Measurements from ENCODE around the gene LPCAT3.

The LPCAT3 gene

DNA sequence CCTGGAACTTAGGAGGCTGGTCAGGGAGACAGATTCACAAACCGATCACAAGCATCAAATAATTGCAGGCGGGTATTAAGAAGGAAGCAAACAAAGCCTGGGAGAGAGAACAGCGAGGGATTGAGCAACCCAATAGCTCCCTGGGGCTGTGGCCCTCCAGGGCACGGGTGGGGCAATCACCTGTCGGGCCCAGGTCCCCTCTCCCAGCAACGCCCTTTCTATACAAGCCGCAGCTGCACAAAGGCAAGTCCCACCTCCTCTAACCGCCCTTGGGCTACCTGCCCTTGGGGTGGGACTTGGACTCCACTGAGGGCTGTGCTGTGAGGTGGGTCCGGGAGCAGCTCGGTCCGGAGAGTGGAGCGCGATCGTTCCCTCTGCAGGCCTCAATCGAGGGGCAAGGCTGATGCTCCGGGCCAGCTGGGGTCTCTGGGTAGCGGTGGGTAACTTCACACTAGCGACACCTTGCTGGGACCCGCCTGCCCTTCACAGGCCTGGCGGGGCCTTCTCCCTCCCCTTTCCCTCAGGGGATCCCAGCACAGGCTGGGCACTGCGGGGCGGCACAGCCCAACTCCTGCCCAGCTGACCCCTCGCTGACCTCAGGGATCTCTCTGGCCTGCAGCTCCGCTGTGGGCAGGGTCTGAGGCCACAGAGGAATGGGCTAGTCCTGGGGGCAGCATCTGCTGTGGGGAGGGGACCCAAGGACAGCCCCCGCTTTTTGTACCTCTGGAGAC, 55.8 kb downstream of the LPCAT3 start:
- DNase-seq: peak; percentile 82

DNA sequence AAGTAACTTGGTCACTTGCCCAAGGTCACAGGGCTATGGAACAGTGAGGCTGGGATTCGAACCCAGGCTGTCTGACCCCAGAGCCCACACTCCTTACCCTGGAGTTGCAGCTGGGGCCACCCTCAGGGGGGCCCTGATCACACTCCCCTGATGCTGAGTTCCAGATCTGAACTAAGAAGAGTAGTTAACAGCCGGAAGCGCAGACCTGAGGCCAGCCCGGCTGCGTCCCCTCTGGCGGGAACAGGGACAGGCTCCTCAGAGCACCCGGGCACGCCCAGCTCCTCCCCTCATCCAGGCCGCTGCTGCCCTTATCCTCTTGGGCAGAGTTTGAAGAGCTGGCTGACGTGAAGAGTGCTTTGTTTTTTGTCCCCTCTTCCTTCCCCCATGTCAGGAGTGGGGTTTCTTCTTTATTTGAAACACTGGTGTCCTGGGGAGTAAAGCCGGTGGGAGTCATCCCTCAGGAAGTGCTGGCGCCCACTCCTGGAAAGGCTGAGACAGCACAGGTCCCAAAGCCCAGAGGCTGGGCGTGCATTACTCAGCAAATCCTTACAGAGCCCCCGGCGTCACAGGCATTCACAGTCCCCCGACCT, 56.5 kb downstream of the LPCAT3 start:
- DNase-seq: peak; percentile 90

DNA sequence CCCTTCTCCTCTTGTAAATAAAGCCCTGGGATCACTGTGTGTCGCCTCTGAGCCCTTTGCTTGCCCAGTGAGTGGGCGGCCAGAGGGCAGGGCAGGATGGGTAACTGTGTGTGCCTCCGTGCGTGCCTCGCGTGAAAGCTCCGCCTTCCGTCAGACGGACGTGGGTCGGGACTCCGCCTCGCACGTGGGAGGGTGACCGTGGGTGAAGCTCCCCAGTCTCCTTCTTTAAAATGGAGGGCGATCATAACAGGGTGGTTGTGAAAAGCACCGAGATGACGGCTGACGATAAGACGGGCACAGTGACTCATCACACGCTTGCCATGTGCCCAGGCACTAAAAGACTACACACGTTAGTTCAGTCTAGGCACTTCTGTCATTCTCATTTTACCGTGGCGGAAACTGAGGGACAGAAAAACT, 57.0 kb downstream of the LPCAT3 start:
- DNase-seq: peak; percentile 96

DNA sequence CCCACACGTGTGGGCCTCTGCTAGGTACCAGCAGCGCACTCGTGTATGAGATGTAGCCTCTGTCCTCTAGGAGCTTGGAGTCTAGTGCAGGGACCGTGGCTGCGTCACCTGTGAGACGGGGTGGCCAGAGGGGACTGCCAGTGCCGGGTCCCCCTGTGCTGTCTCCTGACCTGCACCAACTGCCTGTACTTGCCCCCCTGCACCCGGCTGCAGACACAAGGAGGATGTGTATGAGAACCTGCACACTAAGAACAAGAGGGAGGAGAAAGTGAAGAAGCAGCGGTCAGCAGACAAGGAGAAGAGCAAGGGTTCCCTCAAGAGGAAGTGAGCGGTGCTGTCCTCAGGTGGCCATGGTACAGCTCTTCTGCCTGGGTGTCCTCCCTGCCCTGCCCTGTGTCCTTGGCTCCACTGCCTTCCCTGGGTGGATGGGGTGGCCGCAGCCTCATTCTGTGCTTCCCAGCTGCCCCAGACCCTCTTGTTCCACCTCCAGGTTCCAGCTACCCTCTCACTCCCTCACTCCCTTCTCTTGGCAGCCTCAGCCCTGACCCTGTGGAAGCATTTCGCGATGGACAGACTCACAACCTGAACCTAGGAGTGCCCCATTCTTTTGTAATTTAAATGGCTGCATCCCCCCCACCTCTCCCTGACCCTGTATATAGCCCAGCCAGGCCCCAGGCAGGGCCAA, 57.5 kb downstream of the LPCAT3 start:
- peak; percentile 74 for DNase-seq

DNA sequence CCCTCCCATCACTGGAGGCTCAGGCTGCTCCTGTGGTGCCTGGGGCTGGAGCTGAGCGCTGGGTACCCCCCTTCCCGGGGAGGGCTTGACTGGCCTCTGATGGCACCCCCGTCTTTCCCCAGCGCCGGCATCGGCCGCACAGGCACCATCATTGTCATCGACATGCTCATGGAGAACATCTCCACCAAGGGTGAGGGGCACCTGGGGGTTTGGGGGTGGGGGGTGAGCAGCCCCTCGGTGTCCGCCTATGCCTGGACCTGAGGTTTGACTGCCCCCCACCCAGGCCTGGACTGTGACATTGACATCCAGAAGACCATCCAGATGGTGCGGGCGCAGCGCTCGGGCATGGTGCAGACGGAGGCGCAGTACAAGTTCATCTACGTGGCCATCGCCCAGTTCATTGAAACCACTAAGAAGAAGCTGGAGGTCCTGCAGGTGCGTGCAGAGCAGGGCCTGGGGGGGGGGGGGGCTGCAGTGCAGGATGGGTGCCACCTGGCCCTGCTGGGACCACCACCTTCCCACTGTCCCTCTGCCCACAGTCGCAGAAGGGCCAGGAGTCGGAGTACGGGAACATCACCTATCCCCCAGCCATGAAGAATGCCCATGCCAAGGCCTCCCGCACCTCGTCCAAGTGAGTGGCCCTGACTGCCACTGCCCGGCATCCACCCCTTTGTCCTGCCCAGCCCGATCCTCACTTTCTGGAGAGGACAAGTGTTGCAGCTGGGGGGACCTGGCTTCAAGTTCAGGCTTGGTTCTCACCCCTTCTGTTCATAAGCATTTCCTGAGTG, 58.3 kb downstream of the LPCAT3 start:
- DNase-seq: no peak

DNA sequence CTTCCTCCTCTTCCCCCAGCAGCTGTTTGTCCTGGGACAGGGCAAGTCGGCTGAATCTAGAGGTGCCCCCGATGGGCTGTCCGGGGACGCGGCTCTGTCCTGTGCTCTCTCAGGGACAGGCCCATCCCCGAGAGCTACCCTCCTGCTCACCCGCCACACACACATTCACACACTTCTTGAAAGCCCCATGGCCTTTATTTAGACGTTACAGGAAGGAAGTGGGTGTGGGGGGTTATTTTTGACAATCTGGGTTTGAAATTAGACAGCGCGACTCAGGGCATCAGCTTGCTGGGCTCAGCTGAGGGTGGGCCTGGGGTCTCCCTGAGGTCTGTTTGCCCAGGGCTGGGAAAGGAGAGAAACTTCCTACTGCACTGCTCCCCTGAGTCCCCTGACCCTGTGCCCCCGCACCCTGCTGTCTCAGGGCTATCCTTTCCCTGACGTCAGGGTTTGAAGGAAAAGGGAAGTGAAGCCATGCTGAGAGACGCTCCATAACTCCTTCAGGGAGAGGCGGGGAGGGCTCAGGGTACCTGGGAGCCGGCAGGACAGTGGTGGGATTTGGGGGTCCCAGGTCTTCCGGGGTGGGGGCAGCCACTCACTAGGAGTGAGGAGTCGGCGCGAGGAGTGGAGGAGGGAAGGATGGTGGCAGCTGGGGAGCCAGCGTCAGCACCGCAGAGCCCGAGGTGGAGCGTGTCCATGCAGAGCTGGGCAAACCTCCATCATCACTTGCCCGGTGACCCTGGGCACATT, 59.0 kb downstream of the LPCAT3 start:
- DNase-seq: peak; percentile 87

DNA sequence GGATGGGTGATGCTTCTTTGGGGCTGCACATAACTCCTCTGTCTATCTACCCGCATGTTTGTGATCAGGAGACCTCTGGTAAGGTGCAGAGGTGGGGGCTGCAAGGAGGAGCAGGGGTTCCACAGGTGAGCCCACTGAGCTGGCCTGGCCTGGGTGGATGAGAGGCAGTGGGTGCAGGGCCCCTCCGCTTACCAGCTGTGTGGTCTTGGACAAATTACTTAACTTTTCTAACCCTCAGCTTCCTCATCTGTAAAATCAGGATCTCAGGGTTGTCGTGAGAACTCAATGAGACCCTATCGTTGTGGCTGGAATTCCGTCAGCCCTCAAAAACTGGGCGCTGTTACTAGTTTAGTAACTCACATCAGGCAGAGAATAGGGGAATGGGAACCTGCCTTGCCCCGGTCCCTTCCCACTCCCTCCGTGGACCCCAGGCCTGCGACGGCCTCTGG, 59.6 kb downstream of the LPCAT3 start:
- DNase-seq: peak; percentile 74

DNA sequence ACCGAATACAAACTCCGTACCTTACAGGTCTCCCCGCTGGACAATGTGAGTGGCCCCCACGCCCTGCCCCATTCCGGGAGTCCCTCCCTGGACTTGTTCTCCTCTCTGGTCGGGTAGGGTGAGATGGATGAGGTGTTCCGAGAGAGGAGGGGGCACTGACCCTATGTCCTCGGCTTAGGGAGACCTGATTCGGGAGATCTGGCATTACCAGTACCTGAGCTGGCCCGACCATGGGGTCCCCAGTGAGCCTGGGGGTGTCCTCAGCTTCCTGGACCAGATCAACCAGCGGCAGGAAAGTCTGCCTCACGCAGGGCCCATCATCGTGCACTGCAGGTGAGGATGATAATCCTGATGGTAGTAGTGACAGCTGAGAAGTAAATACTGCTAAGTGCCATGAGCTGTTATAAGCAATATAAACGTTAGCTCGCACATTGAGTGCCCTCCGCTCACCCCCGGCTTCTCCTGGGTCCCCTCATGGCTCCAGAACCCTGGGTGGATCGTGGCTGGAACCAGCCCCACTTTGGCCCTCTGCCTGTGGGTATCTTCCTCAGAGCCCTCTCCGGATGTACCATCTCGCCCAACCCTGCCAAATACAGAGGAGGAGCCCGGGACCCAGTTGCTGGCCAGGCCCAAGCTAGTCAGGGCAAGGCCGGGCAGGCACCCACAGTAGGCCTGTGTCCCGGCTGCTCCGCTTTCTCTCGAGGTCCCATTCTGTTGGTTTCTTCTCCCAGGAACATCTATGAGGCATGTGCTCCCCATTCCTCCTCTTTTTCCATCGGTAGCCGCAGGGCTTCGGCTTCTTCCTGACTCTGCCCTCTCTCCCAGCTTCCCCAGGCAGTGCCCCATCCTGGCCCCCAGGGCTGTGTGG, 60.3 kb downstream of the LPCAT3 start:
- DNase-seq: peak; percentile 75

DNA sequence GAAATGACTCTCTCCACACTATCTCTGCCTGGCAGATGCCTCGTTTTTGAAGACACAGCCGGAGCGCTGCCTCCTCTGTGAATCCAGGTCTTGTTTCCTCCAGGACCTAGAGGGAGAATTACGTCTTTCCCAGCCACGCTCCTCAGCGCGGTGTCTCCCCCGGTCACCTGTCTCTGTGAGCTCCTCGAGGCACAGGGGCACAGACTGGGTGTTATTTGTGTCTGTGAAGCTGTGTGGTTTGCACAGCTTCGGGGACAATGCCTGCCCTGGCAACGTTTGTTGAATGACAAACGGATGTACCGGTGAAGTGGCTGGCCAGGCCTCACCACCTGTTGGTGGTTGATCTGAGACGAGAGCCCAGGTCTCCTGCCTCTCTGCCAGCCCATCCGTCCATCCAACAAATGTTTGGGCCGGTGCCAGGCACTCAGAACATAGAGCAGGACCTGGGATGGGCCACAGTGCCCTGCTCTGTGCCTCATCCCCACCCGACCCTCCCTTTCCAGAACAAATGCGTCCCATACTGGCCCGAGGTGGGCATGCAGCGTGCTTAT, 61.0 kb downstream of the LPCAT3 start:
- DNase-seq: peak; percentile 74

DNA sequence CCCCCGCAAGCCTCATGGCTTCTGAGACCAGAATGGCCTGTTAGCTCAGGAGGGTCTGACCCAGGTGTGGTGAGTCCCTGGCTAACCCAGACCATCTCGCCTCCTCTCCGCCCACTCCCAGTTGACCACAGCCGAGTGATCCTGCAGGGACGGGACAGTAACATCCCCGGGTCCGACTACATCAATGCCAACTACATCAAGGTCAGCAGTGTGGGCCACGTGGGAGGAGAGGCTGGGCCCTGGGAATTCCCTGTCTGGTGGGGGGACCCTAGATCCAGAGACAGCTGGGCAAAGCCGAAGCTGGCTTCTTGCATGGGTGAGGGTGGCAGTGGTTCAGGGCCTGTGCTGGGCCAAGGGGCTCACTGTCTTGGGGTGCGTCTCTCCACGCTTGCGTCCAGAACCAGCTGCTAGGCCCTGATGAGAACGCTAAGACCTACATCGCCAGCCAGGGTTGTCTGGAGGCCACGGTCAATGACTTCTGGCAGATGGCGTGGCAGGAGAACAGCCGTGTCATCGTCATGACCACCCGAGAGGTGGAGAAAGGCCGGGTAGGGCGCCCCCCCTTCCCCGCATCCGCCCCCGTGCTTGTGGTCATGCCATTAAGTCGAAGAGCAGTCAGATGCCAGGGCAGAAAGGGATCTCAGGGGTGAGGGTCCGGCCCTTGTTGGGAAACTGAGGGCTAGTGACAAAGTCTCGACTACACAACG, 62.1 kb downstream of the LPCAT3 start:
- peak; percentile 80 for DNase-seq

DNA sequence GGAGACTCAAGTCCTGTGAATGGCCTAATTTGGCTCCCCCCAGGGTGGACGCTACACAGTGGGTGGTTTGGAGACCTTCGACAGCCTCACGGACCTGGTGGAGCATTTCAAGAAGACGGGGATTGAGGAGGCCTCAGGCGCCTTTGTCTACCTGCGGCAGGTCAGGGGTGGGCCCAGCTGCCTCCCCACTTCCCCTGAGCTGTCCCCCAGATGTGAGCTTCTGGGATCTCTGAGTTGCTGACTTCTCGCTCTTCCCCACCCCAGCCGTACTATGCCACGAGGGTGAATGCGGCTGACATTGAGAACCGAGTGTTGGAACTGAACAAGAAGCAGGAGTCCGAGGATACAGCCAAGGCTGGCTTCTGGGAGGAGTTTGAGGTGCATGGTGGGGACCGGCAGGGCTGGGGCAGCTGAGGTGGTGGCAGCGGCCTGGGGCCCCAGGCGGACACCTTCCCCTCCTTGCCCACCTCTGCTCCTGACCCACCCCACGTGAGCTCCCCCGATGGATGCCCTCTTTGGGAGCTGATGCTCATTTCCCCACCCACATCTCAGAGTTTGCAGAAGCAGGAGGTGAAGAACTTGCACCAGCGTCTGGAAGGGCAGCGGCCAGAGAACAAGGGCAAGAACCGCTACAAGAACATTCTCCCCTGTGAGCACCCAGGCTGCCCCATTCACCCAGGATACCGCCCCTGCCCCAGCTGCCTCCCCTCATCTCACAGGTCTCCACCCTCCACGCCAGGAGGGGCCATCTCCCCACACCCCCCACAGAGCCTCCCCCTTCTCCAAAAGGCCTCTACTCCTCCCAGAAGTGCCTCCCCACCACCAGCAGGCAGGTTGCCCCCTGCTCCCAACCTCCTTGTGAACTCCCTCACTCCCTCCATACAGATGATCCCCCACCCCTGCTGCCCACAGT, 62.9 kb downstream of the LPCAT3 start:
- no peak for DNase-seq

DNA sequence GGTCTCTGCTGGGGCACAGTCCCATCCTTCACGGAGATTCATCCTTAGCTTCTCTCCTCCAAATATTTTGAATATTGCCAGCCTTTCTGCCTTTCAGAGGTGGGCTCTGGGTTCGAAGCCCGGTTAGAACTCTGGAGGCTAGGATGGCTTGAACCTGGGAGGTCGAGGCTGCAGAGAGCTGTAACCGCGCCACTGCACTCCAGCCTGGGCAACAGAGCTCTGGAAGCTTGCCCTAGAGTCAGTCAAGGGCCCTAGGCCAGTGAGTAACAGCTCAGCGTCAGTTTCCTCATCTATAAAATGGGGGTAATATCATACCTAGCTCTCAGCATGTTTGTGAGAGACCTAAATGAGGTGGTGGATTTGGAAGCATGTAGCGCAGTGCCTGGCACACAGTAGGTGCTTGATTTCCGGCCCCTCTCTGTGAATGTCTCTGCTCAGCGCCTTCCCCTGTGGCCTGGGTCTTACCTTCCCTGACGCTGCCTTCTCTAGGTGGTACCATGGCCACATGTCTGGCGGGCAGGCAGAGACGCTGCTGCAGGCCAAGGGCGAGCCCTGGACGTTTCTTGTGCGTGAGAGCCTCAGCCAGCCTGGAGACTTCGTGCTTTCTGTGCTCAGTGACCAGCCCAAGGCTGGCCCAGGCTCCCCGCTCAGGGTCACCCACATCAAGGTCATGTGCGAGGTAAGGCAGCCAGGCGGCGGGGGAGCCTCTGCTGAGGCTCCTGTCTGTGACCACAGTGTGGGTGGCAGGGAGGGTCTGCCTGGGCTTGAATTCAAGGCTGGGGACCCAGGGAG, 63.8 kb downstream of the LPCAT3 start:
- peak; percentile 81 for DNase-seq

DNA sequence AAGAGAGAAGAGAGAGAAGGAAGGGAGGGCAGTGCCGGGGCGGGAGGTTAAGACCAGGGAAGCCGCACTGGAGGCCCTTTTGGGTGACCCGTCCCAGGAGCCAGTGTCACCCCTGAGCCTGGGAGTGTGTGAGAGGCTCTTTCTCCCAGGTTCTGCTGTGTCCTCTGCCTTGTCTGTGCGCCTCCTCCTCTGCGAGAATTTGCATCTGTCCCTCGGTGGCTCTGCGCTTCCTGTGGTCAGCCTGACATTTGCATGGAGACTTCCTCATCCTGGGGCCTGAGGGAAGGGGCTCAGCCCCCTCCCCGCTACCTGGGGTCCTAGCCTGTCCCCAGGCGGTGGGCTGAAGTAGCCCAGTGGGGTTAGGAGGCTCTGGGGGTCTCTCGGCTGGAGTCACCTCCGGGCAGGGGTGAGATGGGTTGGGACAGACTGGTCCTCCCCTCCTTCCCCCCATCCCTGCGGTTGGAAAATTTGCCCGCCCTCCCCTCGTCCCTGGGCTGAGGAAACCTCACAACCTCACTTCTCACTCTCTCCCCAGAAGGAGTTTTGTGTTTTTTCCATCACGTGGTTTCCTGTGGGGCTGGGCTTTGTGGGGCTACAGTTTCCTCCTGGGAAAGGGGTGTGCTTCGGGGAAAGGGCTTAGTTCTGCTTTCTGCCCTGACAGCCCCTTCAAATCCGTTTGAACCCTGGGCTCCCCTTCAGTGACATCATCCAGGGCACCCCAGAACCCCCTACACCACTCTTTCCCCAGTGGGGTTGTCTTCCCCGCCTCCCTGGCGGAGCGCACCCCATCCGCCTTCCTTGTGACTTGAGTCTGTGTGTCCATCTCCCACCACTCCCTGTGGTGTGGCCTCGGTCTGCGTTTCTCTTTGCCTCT, 64.6 kb downstream of the LPCAT3 start:
- peak; percentile 90 for DNase-seq

DNA sequence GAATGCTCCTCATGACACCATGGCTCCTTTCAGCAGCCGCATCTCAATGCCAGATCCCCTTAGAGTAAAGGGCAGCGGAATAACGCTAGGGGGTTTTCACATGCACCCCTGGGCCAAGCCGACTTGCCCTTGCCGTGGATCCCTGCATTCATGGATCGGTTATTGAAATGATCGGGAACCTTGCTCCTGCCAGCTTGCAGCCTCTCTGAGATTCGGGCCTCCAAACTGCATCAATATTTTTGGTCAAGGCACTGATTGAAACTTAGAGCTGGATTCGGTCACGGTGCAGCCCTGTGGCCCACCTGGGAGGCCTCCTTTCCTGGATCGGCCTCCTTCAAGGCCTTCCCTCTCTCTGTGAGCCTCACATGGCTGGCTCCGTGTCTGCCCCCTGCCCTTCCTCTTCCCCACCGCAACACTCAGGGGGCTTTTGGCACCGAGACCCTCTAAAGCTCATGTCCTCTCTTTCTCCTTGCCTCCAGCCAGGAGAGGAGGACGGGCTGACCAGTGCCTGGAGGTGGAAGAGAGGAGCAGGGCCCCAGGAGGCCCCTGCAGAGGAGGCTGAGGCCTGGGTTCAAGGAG, 65.3 kb downstream of the LPCAT3 start:
- peak; percentile 81 for DNase-seq

DNA sequence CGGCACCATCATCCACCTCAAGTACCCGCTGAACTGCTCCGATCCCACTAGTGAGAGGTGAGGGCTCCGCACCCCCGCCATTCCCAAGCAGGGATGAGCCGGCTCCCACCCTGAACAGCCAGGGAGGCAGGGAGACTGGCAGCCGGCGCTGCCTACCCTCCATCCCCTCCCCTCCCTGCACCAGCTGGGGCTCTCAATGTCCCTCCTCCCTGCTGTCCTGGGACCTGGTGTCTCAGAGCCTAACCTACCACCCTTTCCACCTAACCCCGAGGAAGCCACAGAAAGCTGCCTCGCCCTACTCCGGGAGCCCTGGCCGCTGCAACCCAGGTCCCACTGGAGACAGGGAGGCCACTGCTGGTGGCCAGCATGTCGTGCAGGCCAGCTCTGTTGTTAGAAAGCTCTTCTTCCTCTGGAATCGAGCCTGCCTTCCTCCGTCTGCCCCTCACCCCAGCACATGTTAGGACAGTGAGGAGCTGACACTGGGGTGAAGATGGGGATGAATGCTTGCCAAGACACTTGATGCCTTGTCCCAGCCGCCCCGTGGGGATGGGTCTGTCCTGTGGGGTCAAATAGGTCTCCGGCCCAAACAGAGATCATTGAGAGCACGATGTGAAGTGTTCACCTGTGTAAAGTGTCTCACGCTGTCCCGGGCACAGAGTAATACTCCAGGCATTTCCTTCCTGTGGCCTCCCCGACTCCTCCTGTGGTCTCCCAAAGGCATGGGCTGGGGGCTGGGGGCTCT, 66.0 kb downstream of the LPCAT3 start:
- peak; percentile 81 for DNase-seq

DNA sequence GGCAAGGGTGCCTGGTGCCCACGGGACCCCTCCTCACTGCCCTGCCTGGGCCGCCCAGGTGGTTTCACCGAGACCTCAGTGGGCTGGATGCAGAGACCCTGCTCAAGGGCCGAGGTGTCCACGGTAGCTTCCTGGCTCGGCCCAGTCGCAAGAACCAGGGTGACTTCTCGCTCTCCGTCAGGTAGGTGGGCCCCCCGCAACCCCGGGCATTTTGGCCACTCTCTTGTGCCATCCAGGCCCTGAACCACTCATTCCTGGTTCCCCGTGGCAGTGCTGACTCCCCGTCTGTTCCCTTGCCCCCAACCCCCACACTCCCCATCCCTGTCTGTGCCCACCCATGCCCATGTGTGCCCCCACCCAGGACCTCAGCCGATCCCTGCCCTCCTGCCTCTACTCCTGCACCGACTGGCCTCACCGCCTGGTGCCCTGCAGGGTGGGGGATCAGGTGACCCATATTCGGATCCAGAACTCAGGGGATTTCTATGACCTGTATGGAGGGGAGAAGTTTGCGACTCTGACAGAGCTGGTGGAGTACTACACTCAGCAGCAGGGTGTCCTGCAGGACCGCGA, 66.6 kb downstream of the LPCAT3 start:
- no peak for DNase-seq
